ENCODE data around the gene SAMD4B. TPM values are rescaled to one million over a fixed set of nuclear protein-coding genes. Genes with fewer than 3 reads are reported as not detected.
A peak's percentile ranks its signal among the peaks of the same experiment; 100 is the strongest.

SAMD4B gene
- total and polyA plus RNA-seq, 12 donors: 35.5 to 92.8 (median 49.8) TPM

DNA sequence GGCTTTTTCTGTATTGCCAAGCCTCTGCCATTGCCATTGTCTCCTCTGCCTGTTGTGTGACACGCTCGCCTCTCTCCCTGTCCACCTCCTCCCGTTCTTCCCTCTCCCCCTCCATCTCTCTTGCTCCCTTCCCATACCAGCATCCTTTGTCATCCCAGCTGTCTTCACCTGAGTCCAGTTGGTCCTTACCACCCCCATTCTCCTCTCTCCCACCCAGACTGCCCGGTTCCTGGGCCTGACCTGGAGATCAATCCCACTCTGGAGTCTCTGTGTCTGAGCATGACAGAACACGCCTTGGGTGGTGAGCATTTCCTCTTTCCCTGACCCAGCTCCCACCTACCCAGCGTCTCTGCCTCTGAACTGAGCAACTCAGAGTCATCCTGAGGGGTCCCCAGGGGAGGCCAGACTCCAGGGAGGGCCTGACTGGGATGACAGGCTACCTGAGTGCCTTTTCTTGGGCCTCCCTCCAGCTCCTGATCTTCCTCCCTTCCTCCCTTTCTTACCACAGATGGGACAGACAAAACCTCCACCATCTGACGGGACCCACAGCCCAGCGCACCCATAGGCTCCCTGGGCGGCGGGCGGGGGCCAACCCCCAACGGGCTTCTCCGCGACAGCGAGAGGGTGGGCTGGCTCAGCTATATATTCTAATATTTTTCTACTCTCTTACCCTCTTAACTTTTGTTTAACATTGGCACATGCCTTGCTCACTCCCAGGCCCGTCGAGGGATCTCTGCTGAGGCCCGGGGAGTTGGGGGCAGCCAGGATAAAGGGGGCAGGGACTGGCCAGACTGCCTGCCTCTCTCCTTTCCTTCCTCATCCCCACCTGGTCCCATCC lies 41.0 kb downstream of the SAMD4B start:
- Histone ChIP-seq H3K36me3 (peaks cover 7 to 100% (median 89%) of the 10 kb centered on the region in 9 donors), H3K4me3 (no peak overlapping the region), H3K9me3 (no peaks in the 10 kb centered on the region), H3K4me1 (no peaks in the 10 kb centered on the region), H3K27ac (no peak overlapping the region), H3K27me3 (no peaks in the 10 kb centered on the region)
- peak in 1 of 8 donors; percentile 3 for ATAC-seq
- 88 to 89% methylated on average over 18 of the region's 18 CpGs for WGBS, 2 donors
- DNase-seq: no peak
- TF ChIP-seq, protein P1, sequence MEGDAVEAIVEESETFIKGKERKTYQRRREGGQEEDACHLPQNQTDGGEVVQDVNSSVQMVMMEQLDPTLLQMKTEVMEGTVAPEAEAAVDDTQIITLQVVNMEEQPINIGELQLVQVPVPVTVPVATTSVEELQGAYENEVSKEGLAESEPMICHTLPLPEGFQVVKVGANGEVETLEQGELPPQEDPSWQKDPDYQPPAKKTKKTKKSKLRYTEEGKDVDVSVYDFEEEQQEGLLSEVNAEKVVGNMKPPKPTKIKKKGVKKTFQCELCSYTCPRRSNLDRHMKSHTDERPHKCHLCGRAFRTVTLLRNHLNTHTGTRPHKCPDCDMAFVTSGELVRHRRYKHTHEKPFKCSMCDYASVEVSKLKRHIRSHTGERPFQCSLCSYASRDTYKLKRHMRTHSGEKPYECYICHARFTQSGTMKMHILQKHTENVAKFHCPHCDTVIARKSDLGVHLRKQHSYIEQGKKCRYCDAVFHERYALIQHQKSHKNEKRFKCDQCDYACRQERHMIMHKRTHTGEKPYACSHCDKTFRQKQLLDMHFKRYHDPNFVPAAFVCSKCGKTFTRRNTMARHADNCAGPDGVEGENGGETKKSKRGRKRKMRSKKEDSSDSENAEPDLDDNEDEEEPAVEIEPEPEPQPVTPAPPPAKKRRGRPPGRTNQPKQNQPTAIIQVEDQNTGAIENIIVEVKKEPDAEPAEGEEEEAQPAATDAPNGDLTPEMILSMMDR (IDR thresholded peaks at IDR 0.05): no peak
- intact Hi-C loops (cut with DNase I): no loop called here

GRCh38 chr19:39384839-39385568 lies 42.8 kb downstream of the SAMD4B start:
- no peak for ATAC-seq
- H3K27ac ChIP-seq: no peak overlapping the region

GRCh38 chr19:39385629-39386411 lies 43.6 kb downstream of the SAMD4B start:
- DNase-seq (no peak), ATAC-seq (no peak)
- intact Hi-C loops (cut with DNase I): loop anchor here in 1 of 10 donors (5.0 kb wide), 1 partner anchor 44 kb away; the partner anchor contains the start of gene SAMD4B
- TF ChIP-seq, protein P1 (IDR thresholded peaks at IDR 0.05): no peak
- Histone ChIP-seq H3K36me3 (peaks cover 0 to 90% (median 75%) of the 10 kb centered on the region in 9 donors), H3K27ac (no peak overlapping the region), H3K27me3 (no peaks in the 10 kb centered on the region), H3K4me1 (peaks cover 6 to 14% (median 10%) of the 10 kb centered on the region in 9 donors), H3K9me3 (no peaks in the 10 kb centered on the region), H3K4me3 (no peak overlapping the region)
- 82 to 83% methylated on average over 20 of the region's 20 CpGs for WGBS, 2 donors

More at GRCh38 chr19:39384839-39385568, 42.8 kb downstream of the SAMD4B start:
- DNase-seq: no peak
- no peaks in the 10 kb centered on the region for H3K9me3 ChIP-seq
- no peaks in the 10 kb centered on the region for H3K27me3 ChIP-seq
- TF ChIP-seq, protein P1 (IDR thresholded peaks at IDR 0.05): no peak
- WGBS, 2 donors: 68 to 70% methylated on average over 9 of the region's 9 CpGs
- peaks cover 4 to 98% (median 83%) of the 10 kb centered on the region in 9 donors for H3K36me3 ChIP-seq
- intact Hi-C loops (cut with DNase I): loop anchor here in 1 of 10 donors (5.0 kb wide), 1 partner anchor 43 kb away; the partner anchor contains the start of gene SAMD4B
- peaks cover 2 to 9% (median 5%) of the 10 kb centered on the region in 9 donors for H3K4me1 ChIP-seq
- H3K4me3 ChIP-seq: no peak overlapping the region

Measured in heart right ventricle (tissue), 16 donors.